MV-4-11 (cell line): ENCODE data around the gene IGHMBP2.

Experiments
- DNase-seq: peaks from one replicate; lab custom pipeline; 2025; lab: John Stamatoyannopoulos, UW

IGHMBP2 gene

GRCh38 chr11:68928136-68928880, 24.6 kb downstream of the IGHMBP2 start:
- DNase-seq: peak; percentile 80

GRCh38 chr11:68929135-68929534, 25.4 kb downstream of the IGHMBP2 start:
- no peak for DNase-seq

- no peak for DNase-seq
Measured at GRCh38 chr11:68929706-68930570, 26.2 kb downstream of the IGHMBP2 start.

GRCh38 chr11:68930991-68931855, 27.5 kb downstream of the IGHMBP2 start:
- no peak for DNase-seq

GRCh38 chr11:68931911-68932310, 28.2 kb downstream of the IGHMBP2 start:
- DNase-seq: no peak

- no peak for DNase-seq
Measured at GRCh38 chr11:68932358-68932757, 28.7 kb downstream of the IGHMBP2 start.

GRCh38 chr11:68932933-68933577, 29.4 kb downstream of the IGHMBP2 start:
- DNase-seq: no peak

- no peak for DNase-seq
Measured at GRCh38 chr11:68933605-68934320, 30.1 kb downstream of the IGHMBP2 start.

GRCh38 chr11:68934321-68934645, 30.6 kb downstream of the IGHMBP2 start:
- no peak for DNase-seq

- no peak for DNase-seq
Measured at GRCh38 chr11:68934666-68935065, 31.0 kb downstream of the IGHMBP2 start.

- no peak for DNase-seq
Measured at GRCh38 chr11:68935066-68935465, 31.4 kb downstream of the IGHMBP2 start.

GRCh38 chr11:68935516-68936357, 32.0 kb downstream of the IGHMBP2 start:
- no peak for DNase-seq

- no peak for DNase-seq
Measured at GRCh38 chr11:68936358-68936636, 32.6 kb downstream of the IGHMBP2 start.

- DNase-seq: no peak
Measured at GRCh38 chr11:68936676-68937620, 33.3 kb downstream of the IGHMBP2 start.

- DNase-seq: no peak
Measured at GRCh38 chr11:68938088-68938487, 34.4 kb downstream of the IGHMBP2 start.

- DNase-seq: no peak
Measured at GRCh38 chr11:68938816-68939582, 35.3 kb downstream of the IGHMBP2 start.

- DNase-seq: peak; percentile 16
Measured at GRCh38 chr11:68939583-68940555, 36.2 kb downstream of the IGHMBP2 start.
